HCT116 (cell line): ENCODE data around the gene PPP1R13L. TPM values are rescaled to one million over a fixed set of nuclear protein-coding genes. Genes with fewer than 3 reads are reported as not detected.

Source experiments
- ATAC-seq: fragments of 200-7000 bp; cut with Tn5 transposase; 2 replicates; pipeline ENCODE4 v1.9.1; 2020; ENCODE audit warnings: mild to moderate bottlenecking, moderate library complexity
- BruUV-seq: library from RNA; stranded (reverse); fragments of 400-500 nt; replicated peaks from 2 replicates; lab custom pipeline; 2021; lab: Mats Ljungman, UMichigan
- CTCF ChIA-PET: fragments of 300-600 bp; sonication (Branson Sonifier 250); formaldehyde crosslinking; loops from one replicate; lab custom pipeline; 2021; ENCODE audit warnings: antibody characterized with exemption; lab: Charles Lee
- POLR2A ChIA-PET: fragments of 300-600, 350-600 bp; sonication (Branson Sonifier 250); formaldehyde crosslinking; loops from one replicate; lab custom pipeline; 2021; ENCODE audit warnings: antibody characterized with exemption; lab: Charles Lee
- RAD21 ChIA-PET, 2 experiments: fragments of 300-600 bp; sonication (Branson Sonifier 250); formaldehyde crosslinking; loops; one replicate each; lab custom pipeline; 2023; ENCODE audit warnings: low total read pairs in 2 of 2; ENCODE audit not compliant: uncharacterized antibody in 2 of 2, unreplicated experiment in 2 of 2, low non-redundant PET in 1 of 2; lab: Charles Lee
- DNase-seq: peaks from one replicate; pipeline ENCODE4 v3.0.0-alpha.2; 2010; ENCODE audit warnings: low read depth, low spot score
- H2AFZ ChIP-seq: fragments of 200-600 bp; shearing (Covaris generic), sonication (generic); 2 replicates; pipeline ENCODE4 v1.6.1; 2017; ENCODE audit warnings: low read depth, mixed run types, mixed read lengths, antibody characterized with exemption, low read length; ENCODE audit not compliant: poor library complexity, severe bottlenecking
- H3K27ac ChIP-seq: 2 replicates; pipeline ENCODE4 v1.5.1; 2012; ENCODE audit warnings: low read depth, low read length
- H3K27me3 ChIP-seq: fragments of 200-600 bp; sonication (generic); 2 replicates; pipeline ENCODE4 v1.6.1; 2016; ENCODE audit warnings: mixed run types, low read length, mixed read lengths; ENCODE audit not compliant: insufficient read depth
- H3K36me3 ChIP-seq, 2 experiments: fragments of 200-500 bp in 1 of 2; fragments of 200-600 bp in 1 of 2; sonication (Bioruptor generic) in 1 of 2; sonication (generic) in 1 of 2; 2 replicates each; pipeline versions ENCODE4 v1.5.1 to v1.6.1; 2014 to 2016; ENCODE audit warnings: low read length in 2 of 2, inconsistent platforms in 1 of 2, mixed read lengths in 1 of 2, mixed run types in 1 of 2; ENCODE audit not compliant: insufficient read depth in 2 of 2, control insufficient read depth in 1 of 2
- H3K4me1 ChIP-seq, 2 experiments: fragments of 200-600 bp in 1 of 2; sonication (generic) in 1 of 2; 2 replicates each; pipeline versions ENCODE4 v1.5.1 to v1.6.1; 2012 to 2017; ENCODE audit warnings: low read length in 2 of 2, inconsistent platforms in 1 of 2, mild to moderate bottlenecking in 1 of 2, mixed read lengths in 1 of 2, mixed run types in 1 of 2, moderate library complexity in 1 of 2; ENCODE audit not compliant: insufficient read depth in 2 of 2, control insufficient read depth in 1 of 2
- H3K4me2 ChIP-seq: fragments of 200-600 bp; sonication (generic); 2 replicates; pipeline ENCODE4 v1.6.1; 2017; ENCODE audit warnings: mixed run types, low read length, mixed read lengths
- H3K4me3 ChIP-seq, 2 experiments: fragments of 200-600 bp in 1 of 2; sonication (generic) in 1 of 2; replicated peaks in 1 of 2; 2 replicates each; pipeline ENCODE4 v1.5.1; 2011 to 2016; ENCODE audit warnings: low read length in 2 of 2, control low read depth in 1 of 2, low read depth in 1 of 2, mild to moderate bottlenecking in 1 of 2, mixed read lengths in 1 of 2, mixed run types in 1 of 2
- H3K79me2 ChIP-seq: fragments of 200-600 bp; sonication (generic); 2 replicates; pipeline ENCODE4 v1.6.1; 2017; ENCODE audit warnings: mild to moderate bottlenecking, mixed run types, low read length, moderate library complexity, mixed read lengths; ENCODE audit not compliant: insufficient read depth
- H3K9ac ChIP-seq: fragments of 200-600 bp; sonication (generic); 2 replicates; pipeline ENCODE4 v1.6.1; 2016; ENCODE audit warnings: low read length, mixed read lengths
- H3K9me2 ChIP-seq: fragments of 200-600 bp; sonication (generic), shearing (Covaris generic); 2 replicates; pipeline ENCODE4 v1.6.1; 2017; ENCODE audit warnings: mixed run types, mild to moderate bottlenecking, moderate library complexity; ENCODE audit not compliant: insufficient read depth
- H3K9me3 ChIP-seq, 2 experiments: fragments of 200-500 bp in 1 of 2; fragments of 200-600 bp in 1 of 2; sonication (Bioruptor generic) in 1 of 2; sonication (generic) in 1 of 2; 2 replicates each; pipeline ENCODE4 v1.6.1; 2014 to 2017; ENCODE audit warnings: low read length in 2 of 2, mixed read lengths in 2 of 2, inconsistent platforms in 1 of 2, low read depth in 1 of 2, mild to moderate bottlenecking in 1 of 2, mixed run types in 1 of 2, moderate library complexity in 1 of 2; ENCODE audit not compliant: control insufficient read depth in 1 of 2, insufficient read depth in 1 of 2
- H4K20me1 ChIP-seq: fragments of 200-600 bp; sonication (generic), shearing (Covaris generic); 2 replicates; pipeline ENCODE4 v1.6.1; 2017; ENCODE audit warnings: mixed run types, mild to moderate bottlenecking, moderate library complexity; ENCODE audit not compliant: insufficient read depth
- EGR1 ChIP-seq: IDR thresholded peaks from 2 replicates; pipeline ENCODE4 v1.6.1; 2012; ENCODE audit warnings: low read depth
- FOSL1 ChIP-seq: IDR thresholded peaks from 2 replicates; pipeline ENCODE4 v1.6.1; 2012; ENCODE audit warnings: low read depth
- JUND ChIP-seq: IDR thresholded peaks from 2 replicates; pipeline ENCODE4 v1.6.1; 2012
- POLR2AphosphoS5 ChIP-seq: IDR thresholded peaks from 2 replicates; pipeline ENCODE4 v1.6.1; 2011; ENCODE audit warnings: mild to moderate bottlenecking, low read depth, low read length, moderate library complexity
- ZBTB33 ChIP-seq: IDR thresholded peaks from 2 replicates; pipeline ENCODE4 v1.6.1; 2011; ENCODE audit warnings: mild to moderate bottlenecking, low read length, moderate library complexity; ENCODE audit not compliant: insufficient replicate concordance; ENCODE audit errors: extremely low read depth
- ZNF274 ChIP-seq: fragments of 200-500 bp; sonication (Bioruptor generic); IDR thresholded peaks from 2 replicates; pipeline ENCODE4 v1.6.1; 2014; ENCODE audit warnings: mild to moderate bottlenecking, low read depth, low read length, inconsistent platforms
- intact Hi-C: fragments of 100-400 bp; cut with micrococcal nuclease; formaldehyde crosslinking; loops from 2 replicates; pipeline ENCODE4 v1.10.0; 2022
- total RNA-seq: library from RNA; stranded (reverse); gene quantifications from one replicate; pipeline ENCODE4 v1.2.1, GENCODE V29; 2021; ENCODE audit not compliant: unreplicated experiment

The PPP1R13L gene
- total RNA-seq, 1 experiment from 2014 or later: 89.1 TPM

- no peaks in the 10 kb centered on the region for H3K9me2 ChIP-seq
- TF ChIP-seq ZNF274: no peak
- TF ChIP-seq, all 23 proteins: peak for 0
- no peaks in the 10 kb centered on the region for H3K27me3 ChIP-seq
- ChIA-PET CTCF (interaction anchor here (1.8 kb wide), 1 partner anchor 116 kb away, joined by 3 read pairs; no protein-coding TSS in a partner anchor), RAD21 (no interaction called here), POLR2A (no interaction called here)
- DNase-seq (no peak), ATAC-seq (no peak)
- no peak overlapping the region for H2AFZ ChIP-seq
- no peaks in the 10 kb centered on the region for H4K20me1 ChIP-seq
- BruUV-seq: no TSS peak
- H3K27ac ChIP-seq: no peak overlapping the region; the same call in 1 of the 2 replicates
- peaks cover 5 to 21% of the 10 kb centered on the region in 2 experiments; a peak in 3 of 4 replicates for H3K4me1 ChIP-seq
- H3K4me3 ChIP-seq: peak overlapping the region in 1 of 2 experiments; percentile 90; a peak in 1 of 4 replicates
- intact Hi-C loops: no loop called here
- H3K36me3 ChIP-seq: peaks cover 0 to 3% of the 10 kb centered on the region in 2 experiments; a peak in 1 of 4 replicates
- H3K9me3 ChIP-seq: no peaks in the 10 kb centered on the region
- peak overlapping the region; percentile 93 for H3K4me2 ChIP-seq
- no peak overlapping the region for H3K9ac ChIP-seq
- H3K79me2 ChIP-seq: peaks cover 15% of the 10 kb centered on the region; the same call in 1 of the 2 replicates
Observed at GRCh38 chr19:45368737-45369340, 36.0 kb downstream of the PPP1R13L start.

GRCh38 chr19:45368127-45368526 is 36.7 kb downstream of the PPP1R13L start:
- H3K4me1 ChIP-seq: peaks cover 5 to 21% of the 10 kb centered on the region in 2 experiments; a peak in 3 of 4 replicates
- BruUV-seq: no TSS peak
- no peaks in the 10 kb centered on the region for H3K9me2 ChIP-seq

More at GRCh38 chr19:45368127-45368526, 36.7 kb downstream of the PPP1R13L start:
- DNase-seq (no peak), ATAC-seq (no peak)
- intact Hi-C loops: no loop called here
- H3K27me3 ChIP-seq: no peaks in the 10 kb centered on the region
- H3K27ac ChIP-seq: no peak overlapping the region
- no peak overlapping the region for H3K4me2 ChIP-seq
- ChIA-PET CTCF (no interaction called here), RAD21 (no interaction called here), POLR2A (no interaction called here)
- H3K4me3 ChIP-seq: no peak overlapping the region
- H3K79me2 ChIP-seq: peaks cover 15% of the 10 kb centered on the region; the same call in 1 of the 2 replicates
- peaks cover 0 to 3% of the 10 kb centered on the region in 2 experiments; a peak in 1 of 4 replicates for H3K36me3 ChIP-seq
- no peaks in the 10 kb centered on the region for H4K20me1 ChIP-seq
- H3K9me3 ChIP-seq: no peaks in the 10 kb centered on the region
- H2AFZ ChIP-seq: no peak overlapping the region
- no peak for TF ChIP-seq FOSL1
- no peak for TF ChIP-seq JUND
- no peak for TF ChIP-seq POLR2AphosphoS5
- TF ChIP-seq ZBTB33: no peak
- no peak for TF ChIP-seq EGR1
- H3K9ac ChIP-seq: no peak overlapping the region
